ENCODE data around the gene ATXN1.

DNA sequence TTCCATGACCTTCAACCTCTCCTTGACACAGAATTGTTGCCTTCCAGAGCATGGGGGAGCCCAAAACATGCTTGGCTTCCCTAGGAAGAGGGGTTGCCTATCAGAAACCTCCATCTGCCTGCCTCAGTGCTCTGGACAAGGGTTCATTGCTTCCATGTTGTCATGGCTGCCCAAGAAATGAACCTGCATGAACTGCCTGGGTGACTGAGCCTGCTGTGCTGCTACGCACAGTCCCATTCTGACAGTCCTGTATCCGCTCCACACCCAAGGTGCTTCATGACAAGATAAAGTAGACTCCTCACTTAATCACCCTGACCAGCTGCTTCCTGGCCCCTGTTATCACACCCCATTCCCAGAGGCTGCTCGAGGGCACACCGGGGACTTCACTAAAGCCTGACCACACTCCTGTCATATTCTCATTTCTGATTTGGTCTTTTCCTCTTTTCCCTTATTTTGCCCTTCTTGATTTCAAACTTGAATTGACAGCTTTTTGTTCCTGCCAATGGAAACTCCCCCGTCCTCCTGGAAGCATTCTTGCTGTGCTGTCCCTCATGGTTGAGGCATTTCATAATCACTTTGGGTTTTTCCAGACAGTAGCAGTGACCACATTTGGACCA lies 491.0 kb downstream of the ATXN1 start:
- no peak for TF ChIP-seq EZH2phosphoT487 (IDR thresholded peaks at IDR 0.05; ENCODE audit: borderline replicate concordance, low read length)
- TF ChIP-seq, protein P1, sequence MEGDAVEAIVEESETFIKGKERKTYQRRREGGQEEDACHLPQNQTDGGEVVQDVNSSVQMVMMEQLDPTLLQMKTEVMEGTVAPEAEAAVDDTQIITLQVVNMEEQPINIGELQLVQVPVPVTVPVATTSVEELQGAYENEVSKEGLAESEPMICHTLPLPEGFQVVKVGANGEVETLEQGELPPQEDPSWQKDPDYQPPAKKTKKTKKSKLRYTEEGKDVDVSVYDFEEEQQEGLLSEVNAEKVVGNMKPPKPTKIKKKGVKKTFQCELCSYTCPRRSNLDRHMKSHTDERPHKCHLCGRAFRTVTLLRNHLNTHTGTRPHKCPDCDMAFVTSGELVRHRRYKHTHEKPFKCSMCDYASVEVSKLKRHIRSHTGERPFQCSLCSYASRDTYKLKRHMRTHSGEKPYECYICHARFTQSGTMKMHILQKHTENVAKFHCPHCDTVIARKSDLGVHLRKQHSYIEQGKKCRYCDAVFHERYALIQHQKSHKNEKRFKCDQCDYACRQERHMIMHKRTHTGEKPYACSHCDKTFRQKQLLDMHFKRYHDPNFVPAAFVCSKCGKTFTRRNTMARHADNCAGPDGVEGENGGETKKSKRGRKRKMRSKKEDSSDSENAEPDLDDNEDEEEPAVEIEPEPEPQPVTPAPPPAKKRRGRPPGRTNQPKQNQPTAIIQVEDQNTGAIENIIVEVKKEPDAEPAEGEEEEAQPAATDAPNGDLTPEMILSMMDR (IDR thresholded peaks at IDR 0.05; ENCODE audit: low read depth, low read length, poor library complexity, severe bottlenecking) = no peak
